GM12891 (cell line): ENCODE measurements around the gene TEX54.
"Not testable (repeated sequence)": the region's sequence is repeated elsewhere in the genome, so short reads cannot be mapped to it uniquely, and the experiment has no call there.

ENCODE experiments used
- DNase-seq: peaks from one replicate; pipeline ENCODE4 v3.0.0; 2011; ENCODE audit warnings: low spot score; ENCODE audit not compliant: insufficient read length
- FAIRE-seq: peaks from 2 replicates; lab custom pipeline; 2011; peaks lifted over from hg19 to GRCh38; lab: Jason Lieb, UNC
- PAX5 ChIP-seq: IDR thresholded peaks from 2 replicates; pipeline ENCODE4 v1.6.1; 2011; ENCODE audit warnings: low read length, moderate library complexity, mild to moderate bottlenecking; ENCODE audit not compliant: insufficient read depth, severe bottlenecking
- POLR2A ChIP-seq: IDR thresholded peaks from 2 replicates; pipeline ENCODE4 v1.6.1; 2011; ENCODE audit warnings: low read depth, low read length, control low read depth
- POLR2AphosphoS5 ChIP-seq: IDR thresholded peaks from 2 replicates; pipeline ENCODE4 v1.6.1; 2011; ENCODE audit warnings: low read depth, low read length, control low read depth
- POU2F2 ChIP-seq: IDR thresholded peaks from 2 replicates; pipeline ENCODE4 v1.6.1; 2011; ENCODE audit warnings: low read depth, mild to moderate bottlenecking, control low read depth, low read length, moderate library complexity
- SPI1 ChIP-seq: IDR thresholded peaks from 2 replicates; pipeline ENCODE4 v1.6.1; 2011; ENCODE audit warnings: low read depth, low read length, control low read depth
- TAF1 ChIP-seq: IDR thresholded peaks from 2 replicates; pipeline ENCODE4 v1.6.1; 2011; ENCODE audit warnings: low read depth, low read length, control low read depth

TEX54 gene

GRCh38 chr11:62874851-62875250 lies 42.2 kb upstream of the TEX54 start:
- FAIRE-seq (no peak), DNase-seq (no peak)
- TF ChIP-seq POLR2A (no peak), POLR2AphosphoS5 (no peak), SPI1 (no peak), POU2F2 (no peak), TAF1 (no peak), PAX5 (no peak)

GRCh38 chr11:62865635-62866034 lies 33.0 kb upstream of the TEX54 start:
- FAIRE-seq (no peak), DNase-seq (no peak)
- TF ChIP-seq SPI1 = no peak
- TF ChIP-seq POLR2A = no peak
- no peak for TF ChIP-seq PAX5
- no peak for TF ChIP-seq TAF1
- TF ChIP-seq POLR2AphosphoS5 = no peak
- no peak for TF ChIP-seq POU2F2

- TF ChIP-seq POLR2AphosphoS5 = no peak
- TF ChIP-seq TAF1 = no peak
- no peak for TF ChIP-seq POLR2A
- no peak for TF ChIP-seq SPI1
- no peak for TF ChIP-seq POU2F2
- TF ChIP-seq PAX5 = no peak
- FAIRE-seq (no peak), DNase-seq (no peak)
Measured at GRCh38 chr11:62863687-62864335, 31.2 kb upstream of the TEX54 start.

GRCh38 chr11:62861564-62862192 lies 29.0 kb upstream of the TEX54 start:
- DNase-seq, FAIRE-seq: not testable (repeated sequence)

GRCh38 chr11:62860835-62861563 lies 28.4 kb upstream of the TEX54 start:
- DNase-seq = no peak
- no peak for FAIRE-seq
- TF ChIP-seq POLR2AphosphoS5 (no peak), SPI1 (no peak), POU2F2 (no peak), PAX5 (no peak), POLR2A (no peak), TAF1 (no peak)

- DNase-seq, FAIRE-seq: not testable (repeated sequence)
Measured at GRCh38 chr11:62859281-62859703, 26.7 kb upstream of the TEX54 start.

GRCh38 chr11:62858201-62858600 lies 25.6 kb upstream of the TEX54 start:
- DNase-seq (no peak), FAIRE-seq (no peak)
- no peak for TF ChIP-seq POLR2AphosphoS5
- no peak for TF ChIP-seq PAX5
- no peak for TF ChIP-seq POLR2A
- no peak for TF ChIP-seq POU2F2
- TF ChIP-seq SPI1 = no peak
- TF ChIP-seq TAF1 = no peak

- TF ChIP-seq POU2F2 = no peak
- peak; percentile 49; the same call in 1 of the 2 replicates for TF ChIP-seq SPI1
- no peak for DNase-seq
- FAIRE-seq = no peak
Measured at GRCh38 chr11:62857541-62857982, 24.9 kb upstream of the TEX54 start.

- no peak for FAIRE-seq
- no peak for DNase-seq
- TF ChIP-seq PAX5 (no peak), POLR2A (no peak), TAF1 (no peak), POU2F2 (no peak), POLR2AphosphoS5 (no peak), SPI1 (no peak)
Measured at GRCh38 chr11:62856333-62856895, 23.8 kb upstream of the TEX54 start.
